Endothelial cell of umbilical vein (primary cell): ENCODE measurements around the gene PAK2.

Experiments
- CTCF ChIP-seq, 2 donors: IDR thresholded peaks; 1 replicate in 1 of 2; 2 replicates in 1 of 2; pipeline ENCODE4 v1.5.1; 2011; ENCODE audit warnings: low read length in 2 of 2, mild to moderate bottlenecking in 2 of 2, moderate library complexity in 2 of 2, control low read depth in 1 of 2, inconsistent platforms in 1 of 2, low read depth in 1 of 2; ENCODE audit not compliant: insufficient read depth in 1 of 2; ENCODE audit errors: extremely low read depth in 1 of 2
- POLR2AphosphoS5 ChIP-seq: IDR thresholded peaks from 2 replicates; pipeline ENCODE4 v1.6.1; 2012; ENCODE audit warnings: low read depth, mild to moderate bottlenecking, control low read depth, low read length, moderate library complexity; ENCODE audit not compliant: insufficient read depth

- no peak for TF ChIP-seq CTCF (IDR thresholded peaks at IDR 0.05; ENCODE audit: extremely low read depth in 1 of 2, insufficient read depth in 1 of 2, low read depth in 1 of 2, low read length in 2 of 2)
- TF ChIP-seq POLR2AphosphoS5: no peak
Measured at GRCh38 chr3:196740481-196741248, 1.0 kb downstream of the PAK2 start.
